Measurements from ENCODE around the gene TMEM272.

The TMEM272 gene

GRCh38 chr13:51763486-51763885 is 81.5 kb downstream of the TMEM272 start:
- DNase-seq, result no peak
